Esophagus muscularis mucosa (tissue), 4 donors: ENCODE measurements around the gene LMNTD1.
A peak's percentile ranks its signal among the peaks of the same experiment; 100 is the strongest.

ENCODE experiments used
- EP300 ChIP-seq: sonication (generic); formaldehyde crosslinking; IDR thresholded peaks from one replicate; pipeline ENCODE4 v1.6.1; 2017; ENCODE audit warnings: antibody characterized with exemption
- POLR2A ChIP-seq: fragments of 450-650 bp; IDR thresholded peaks from one replicate; pipeline ENCODE4 v1.6.1; 2017; ENCODE audit warnings: antibody characterized with exemption, moderate library complexity, mild to moderate bottlenecking, low read depth
- TF ChIP-seq, protein P1 (sequence below), 3 experiments: fragments of 200-600 bp in 2 of 3; fragments of 450-650 bp in 1 of 3; sonication (generic) in 2 of 3; IDR thresholded peaks; one replicate each; pipeline ENCODE4 v1.5.1; 2017 to 2019; ENCODE audit warnings: antibody characterized with exemption in 3 of 3, mild to moderate bottlenecking in 2 of 3, moderate library complexity in 1 of 3

- TF ChIP-seq, protein P1, sequence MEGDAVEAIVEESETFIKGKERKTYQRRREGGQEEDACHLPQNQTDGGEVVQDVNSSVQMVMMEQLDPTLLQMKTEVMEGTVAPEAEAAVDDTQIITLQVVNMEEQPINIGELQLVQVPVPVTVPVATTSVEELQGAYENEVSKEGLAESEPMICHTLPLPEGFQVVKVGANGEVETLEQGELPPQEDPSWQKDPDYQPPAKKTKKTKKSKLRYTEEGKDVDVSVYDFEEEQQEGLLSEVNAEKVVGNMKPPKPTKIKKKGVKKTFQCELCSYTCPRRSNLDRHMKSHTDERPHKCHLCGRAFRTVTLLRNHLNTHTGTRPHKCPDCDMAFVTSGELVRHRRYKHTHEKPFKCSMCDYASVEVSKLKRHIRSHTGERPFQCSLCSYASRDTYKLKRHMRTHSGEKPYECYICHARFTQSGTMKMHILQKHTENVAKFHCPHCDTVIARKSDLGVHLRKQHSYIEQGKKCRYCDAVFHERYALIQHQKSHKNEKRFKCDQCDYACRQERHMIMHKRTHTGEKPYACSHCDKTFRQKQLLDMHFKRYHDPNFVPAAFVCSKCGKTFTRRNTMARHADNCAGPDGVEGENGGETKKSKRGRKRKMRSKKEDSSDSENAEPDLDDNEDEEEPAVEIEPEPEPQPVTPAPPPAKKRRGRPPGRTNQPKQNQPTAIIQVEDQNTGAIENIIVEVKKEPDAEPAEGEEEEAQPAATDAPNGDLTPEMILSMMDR (IDR thresholded peaks at IDR 0.05), result no peak
- TF ChIP-seq EP300, result peak; percentile 51
- no peak for TF ChIP-seq POLR2A
Measured at GRCh38 chr12:25585021-25585523, 32.0 kb upstream of the LMNTD1 start.
